ENCODE results near the gene NSD2.

NSD2 gene

DNA sequence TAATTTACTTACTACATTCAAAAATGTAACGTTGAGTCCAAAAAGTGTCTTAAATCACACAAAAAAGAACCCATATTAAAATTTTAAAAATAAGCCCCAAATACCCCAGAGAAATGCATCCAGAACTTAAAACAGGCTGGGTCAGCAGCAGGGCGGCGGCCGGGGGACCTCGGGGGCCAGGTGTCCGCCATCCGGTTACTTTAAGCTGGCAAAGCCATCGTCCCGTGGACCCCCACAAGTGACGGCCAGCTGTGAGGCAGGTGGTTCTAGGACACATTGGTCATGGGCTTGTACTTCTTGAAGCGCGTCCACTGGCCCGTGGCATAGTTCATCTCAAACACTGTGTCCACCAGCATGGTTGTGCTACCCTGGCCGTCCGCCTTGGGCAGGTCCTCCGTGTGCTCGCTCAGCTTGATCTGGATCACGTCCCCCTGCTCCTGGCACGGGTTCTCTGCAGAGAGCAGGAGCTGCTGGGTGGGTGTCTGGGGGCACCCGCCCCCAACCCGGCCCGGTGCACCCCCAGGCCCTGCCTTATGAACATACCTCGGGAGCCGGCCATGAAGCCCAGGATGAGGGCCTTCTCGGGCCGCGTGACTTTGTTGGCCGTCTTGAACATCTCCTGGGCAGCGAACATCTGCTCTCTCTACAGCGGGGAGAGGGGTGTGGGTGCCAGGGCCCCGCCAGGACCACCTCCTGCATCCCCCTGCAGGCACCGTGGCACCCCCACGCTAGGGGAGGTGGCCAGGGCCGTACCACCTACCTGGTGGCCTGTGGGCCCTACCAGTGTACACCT, 112.1 kb downstream of the NSD2 start:
- TF ChIP-seq, protein P1, sequence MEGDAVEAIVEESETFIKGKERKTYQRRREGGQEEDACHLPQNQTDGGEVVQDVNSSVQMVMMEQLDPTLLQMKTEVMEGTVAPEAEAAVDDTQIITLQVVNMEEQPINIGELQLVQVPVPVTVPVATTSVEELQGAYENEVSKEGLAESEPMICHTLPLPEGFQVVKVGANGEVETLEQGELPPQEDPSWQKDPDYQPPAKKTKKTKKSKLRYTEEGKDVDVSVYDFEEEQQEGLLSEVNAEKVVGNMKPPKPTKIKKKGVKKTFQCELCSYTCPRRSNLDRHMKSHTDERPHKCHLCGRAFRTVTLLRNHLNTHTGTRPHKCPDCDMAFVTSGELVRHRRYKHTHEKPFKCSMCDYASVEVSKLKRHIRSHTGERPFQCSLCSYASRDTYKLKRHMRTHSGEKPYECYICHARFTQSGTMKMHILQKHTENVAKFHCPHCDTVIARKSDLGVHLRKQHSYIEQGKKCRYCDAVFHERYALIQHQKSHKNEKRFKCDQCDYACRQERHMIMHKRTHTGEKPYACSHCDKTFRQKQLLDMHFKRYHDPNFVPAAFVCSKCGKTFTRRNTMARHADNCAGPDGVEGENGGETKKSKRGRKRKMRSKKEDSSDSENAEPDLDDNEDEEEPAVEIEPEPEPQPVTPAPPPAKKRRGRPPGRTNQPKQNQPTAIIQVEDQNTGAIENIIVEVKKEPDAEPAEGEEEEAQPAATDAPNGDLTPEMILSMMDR (conservative IDR thresholded peaks at IDR 0.05; ENCODE audit: low read depth, low read length), result no peak
- H3K4me3 ChIP-seq (ENCODE audit: low read length), result no peak overlapping the region
- no peak for DNase-seq (ENCODE audit: low read depth)

DNA sequence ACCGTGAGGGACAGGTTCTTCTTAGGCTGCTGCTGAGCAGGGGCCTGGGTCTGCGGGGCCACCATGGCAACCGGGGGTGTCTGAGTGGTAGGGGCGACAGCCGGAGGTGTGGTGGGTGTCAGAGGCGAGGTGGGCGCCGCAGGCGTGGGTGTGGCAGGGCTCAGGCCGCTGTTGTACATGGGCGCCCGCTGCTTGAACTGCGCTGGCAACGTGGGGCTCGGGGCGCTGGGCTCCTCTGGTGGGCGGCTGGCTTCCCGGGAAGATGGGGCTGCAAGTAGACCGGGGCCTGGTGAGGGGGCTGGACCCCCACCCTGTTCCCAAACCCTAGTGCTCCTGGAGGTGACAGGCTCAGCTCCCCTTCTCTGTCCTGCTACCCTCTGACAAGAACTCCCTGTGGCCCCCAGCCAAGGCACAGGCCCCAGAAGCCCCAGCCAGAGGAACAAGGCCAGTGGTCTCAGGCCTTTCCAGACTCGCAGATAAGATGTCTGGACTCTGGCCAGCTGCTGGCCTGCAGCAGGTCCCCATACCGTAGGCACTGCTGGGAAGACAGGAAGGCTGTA, 112.7 kb downstream of the NSD2 start:
- DNase-seq (ENCODE audit: low read depth), result no peak
- TF ChIP-seq, protein P1 (conservative IDR thresholded peaks at IDR 0.05; ENCODE audit: low read depth, low read length), result no peak
- no peak overlapping the region for H3K4me3 ChIP-seq (ENCODE audit: low read length)

DNA sequence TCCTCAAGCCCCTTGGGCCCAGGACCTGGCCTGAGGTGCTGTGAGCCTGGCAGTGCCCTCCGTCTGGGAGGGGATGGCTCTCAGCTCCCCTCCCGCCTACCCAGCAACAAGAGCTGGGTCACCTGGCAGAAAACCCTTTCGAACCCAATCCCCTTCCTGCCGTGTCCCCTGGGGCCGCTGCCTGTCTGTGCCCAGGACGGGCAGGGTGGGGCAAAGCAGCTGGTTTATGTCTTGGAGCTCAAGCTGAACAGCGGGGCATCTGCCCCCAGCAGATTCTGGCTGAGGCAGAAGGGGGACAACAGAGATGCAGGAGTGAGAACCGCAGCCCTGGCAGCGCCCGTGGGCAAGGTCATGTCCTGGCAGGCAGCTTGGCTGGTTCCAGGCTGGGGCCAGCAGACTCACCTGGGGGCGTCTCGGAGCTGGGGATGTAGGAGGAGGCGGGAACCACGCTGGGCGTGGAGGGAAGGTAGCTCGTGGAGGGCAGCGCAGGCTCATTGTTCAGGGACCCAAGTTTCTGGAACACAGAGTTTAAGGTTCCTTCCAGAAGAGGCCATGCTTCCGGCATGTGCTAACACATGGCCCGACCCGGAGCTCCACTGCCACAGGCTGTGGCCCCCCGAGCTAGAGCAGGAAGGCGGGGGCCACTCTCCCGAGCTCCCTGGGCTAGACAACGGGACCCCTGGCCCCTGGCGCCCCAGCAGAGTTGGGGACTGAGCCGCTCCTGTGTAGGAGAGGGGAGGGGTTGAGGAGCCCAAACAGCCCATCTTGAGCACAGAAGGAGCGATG, 113.4 kb downstream of the NSD2 start:
- H3K4me3 ChIP-seq (ENCODE audit: low read length), result no peak overlapping the region
- TF ChIP-seq, protein P1 (conservative IDR thresholded peaks at IDR 0.05; ENCODE audit: low read depth, low read length), result no peak
- DNase-seq (ENCODE audit: low read depth), result no peak

DNA sequence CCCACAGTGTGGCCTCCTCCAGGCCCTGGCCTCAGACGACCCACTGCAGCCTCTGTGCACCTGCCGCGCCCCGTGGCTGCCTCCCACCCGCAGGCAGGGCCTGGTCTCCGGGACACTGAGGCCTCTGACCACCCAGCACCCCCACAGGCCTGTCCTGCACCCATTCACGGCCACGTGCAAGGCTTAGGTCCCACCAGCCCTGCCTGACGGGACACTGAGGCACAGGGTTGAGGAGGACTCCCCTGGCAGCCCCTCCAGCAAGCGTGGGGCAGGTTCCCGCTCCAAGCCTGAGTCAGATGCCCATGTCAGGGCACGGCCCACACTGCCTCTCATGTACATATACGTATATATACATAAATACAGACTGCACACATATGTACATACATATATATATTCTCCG, 114.1 kb downstream of the NSD2 start:
- no peak for DNase-seq (ENCODE audit: low read depth)
- H3K4me3 ChIP-seq (ENCODE audit: low read length), result no peak overlapping the region
- TF ChIP-seq, protein P1 (conservative IDR thresholded peaks at IDR 0.05; ENCODE audit: low read depth, low read length), result no peak

DNA sequence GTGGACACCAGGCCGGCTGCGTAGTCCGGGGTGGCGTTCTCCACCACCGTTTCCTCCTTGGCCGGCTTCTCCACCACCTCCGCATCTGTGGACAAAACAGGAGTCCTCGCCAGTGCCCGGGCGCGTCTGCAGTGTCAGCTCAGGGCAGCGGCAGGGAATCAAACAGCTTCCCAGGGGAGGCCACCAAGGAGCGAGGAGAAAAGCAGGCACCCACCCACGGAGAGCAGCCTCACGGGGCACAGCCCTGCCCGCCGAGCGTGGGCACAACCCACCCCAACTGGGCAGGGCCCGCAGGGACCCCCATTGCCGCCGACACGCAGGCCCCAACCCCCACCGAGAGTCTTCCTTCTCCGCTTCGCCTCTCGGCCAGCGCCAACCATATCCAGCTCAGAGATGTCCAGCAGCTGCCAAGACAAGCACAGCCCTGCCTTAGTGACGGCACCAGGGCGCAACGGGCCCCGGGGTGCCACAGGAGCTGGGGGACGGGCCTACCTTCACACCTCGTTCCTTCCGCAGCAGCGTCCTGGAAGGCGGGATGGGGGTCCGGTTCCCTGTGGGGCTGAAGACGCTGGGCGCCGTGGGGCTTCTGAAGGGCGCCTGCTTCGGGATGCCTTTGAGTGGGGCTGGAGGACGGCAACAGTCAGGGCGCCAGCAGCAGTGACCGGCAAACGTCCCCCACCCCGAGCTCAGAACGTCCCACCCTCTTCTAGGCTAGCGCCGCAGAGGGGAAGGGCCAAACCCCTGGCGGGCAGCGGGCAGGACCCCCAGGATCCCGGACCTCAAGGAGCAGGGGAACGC, 114.8 kb downstream of the NSD2 start:
- no peak overlapping the region for H3K4me3 ChIP-seq (ENCODE audit: low read length)
- TF ChIP-seq, protein P1 (conservative IDR thresholded peaks at IDR 0.05; ENCODE audit: low read depth, low read length), result no peak
- no peak for DNase-seq (ENCODE audit: low read depth)

DNA sequence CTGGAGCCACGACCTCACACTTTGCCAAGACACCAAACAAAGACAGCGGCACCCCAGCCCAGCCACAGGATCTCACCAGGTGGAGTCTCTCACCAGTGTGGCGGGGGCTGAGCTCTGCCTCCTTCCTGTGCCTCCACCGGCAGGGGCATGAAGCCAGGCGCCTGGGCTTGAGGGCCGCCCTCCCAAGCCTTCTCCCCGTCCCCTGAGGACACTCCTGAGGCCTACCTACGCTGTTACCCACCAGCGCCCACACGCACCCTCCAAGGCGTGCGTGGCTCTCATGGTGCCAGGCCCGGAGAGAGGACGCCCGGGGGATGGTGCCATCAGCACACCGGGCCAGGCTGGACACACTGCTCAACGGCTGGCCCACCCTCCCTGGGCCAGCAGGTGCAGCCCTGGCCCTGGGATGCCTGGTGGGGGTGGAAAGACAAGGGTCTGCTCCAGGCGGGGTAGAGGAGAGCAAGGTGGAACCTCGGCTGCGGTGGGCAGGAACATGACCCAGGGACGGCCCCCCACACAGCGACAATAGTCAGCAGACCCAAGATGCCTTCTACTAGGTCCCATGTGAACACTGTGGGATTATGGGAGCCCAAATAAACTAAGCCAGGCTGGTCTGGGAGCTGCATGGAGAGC, 115.5 kb downstream of the NSD2 start:
- no peak for DNase-seq (ENCODE audit: low read depth)
- no peak overlapping the region for H3K4me3 ChIP-seq (ENCODE audit: low read length)
- TF ChIP-seq, protein P1 (conservative IDR thresholded peaks at IDR 0.05; ENCODE audit: low read depth, low read length), result no peak

Data from retinal pigment epithelial cell (primary cell).